HG02973 (cell line): ENCODE measurements around the gene TLE5.

Experiments
- ATAC-seq: cut with Tn5 transposase; IDR thresholded peaks from one replicate; pipeline ENCODE4 v1.9.1; 2021; ENCODE audit warnings: moderate library complexity; ENCODE audit not compliant: unreplicated experiment

TLE5 gene

DNA sequence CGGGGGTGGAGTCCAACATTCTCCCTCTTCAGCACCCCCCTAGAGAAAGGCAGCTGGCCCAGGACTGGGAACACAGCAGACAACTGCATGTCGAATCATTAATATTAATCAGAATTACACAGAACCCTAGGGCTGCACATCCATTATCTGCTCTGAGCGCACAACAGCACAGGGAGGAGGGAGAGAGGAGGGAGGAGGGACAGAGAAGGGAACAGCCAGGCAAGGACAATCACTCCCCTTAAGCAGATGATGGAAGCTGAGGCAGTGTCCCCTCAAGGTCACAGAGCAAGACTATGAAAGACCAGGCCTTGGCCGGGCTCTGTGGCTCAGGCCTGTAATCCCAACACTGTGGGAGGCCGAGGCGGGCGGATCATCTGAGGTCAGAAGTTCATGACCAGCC, 59.2 kb downstream of the TLE5 start:
- ATAC-seq, result no peak
